ENCODE results near the gene STRA8.

The STRA8 gene

DNA sequence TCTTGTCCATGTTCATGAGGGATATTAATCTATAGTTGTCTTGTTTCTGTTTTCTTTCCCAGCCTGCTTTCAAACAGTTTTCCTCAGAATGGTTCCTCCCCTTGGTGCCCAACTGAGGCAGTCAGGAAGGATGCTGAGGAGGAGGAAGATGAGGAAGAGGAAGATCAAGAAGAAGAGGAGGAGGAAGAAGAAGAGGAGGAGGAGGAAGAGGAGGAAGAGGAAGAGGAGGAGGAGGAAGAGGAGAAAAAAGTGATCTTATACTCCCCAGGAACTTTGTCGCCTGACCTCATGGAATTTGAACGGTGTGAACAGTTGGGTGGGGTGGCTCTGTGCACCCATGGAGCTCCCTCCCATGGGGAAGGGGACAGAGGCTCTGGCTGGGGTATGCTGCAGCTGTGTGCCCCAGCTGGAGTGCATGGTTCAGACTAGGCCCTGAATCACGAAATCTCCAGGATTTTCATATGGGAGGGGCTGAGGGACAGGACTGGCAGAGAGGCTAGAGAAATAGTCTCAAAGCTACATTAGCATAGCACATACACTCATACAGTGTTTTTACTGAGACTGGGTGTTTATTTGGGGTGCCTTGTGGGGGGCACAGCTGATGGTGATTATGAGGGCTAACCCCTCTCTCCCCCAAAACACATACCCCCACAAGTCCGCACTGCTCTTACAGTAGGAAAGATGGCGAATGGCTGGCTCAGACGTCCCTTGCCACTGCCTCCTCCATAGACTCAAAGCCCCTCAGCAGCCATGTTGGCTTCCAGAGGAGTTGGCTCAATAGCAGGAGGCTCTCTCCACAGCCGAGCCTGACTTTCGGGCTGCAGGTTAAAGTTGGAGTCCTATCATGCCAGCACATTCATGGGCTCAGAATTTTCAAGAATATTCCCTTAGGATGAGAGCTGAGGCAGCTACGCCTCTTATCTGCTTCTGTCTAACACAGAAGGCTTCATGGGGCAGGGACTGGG lies 11.9 kb downstream of the STRA8 start:
- ATAC-seq (ENCODE audit: low read depth) = no peak
- no peaks in the 10 kb centered on the region for H3K36me3 ChIP-seq (ENCODE audit: low read depth)
- H3K4me3 ChIP-seq (ENCODE audit: severe bottlenecking) = no peak overlapping the region
- no peaks in the 10 kb centered on the region for H3K9me3 ChIP-seq (ENCODE audit: severe bottlenecking)
- H3K4me1 ChIP-seq (ENCODE audit: insufficient read depth, poor library complexity, severe bottlenecking) = no peaks in the 10 kb centered on the region
- no peak for DNase-seq (ENCODE audit: low spot score)
- H3K27ac ChIP-seq (ENCODE audit: poor library complexity, severe bottlenecking) = no peak overlapping the region
- no peak for TF ChIP-seq CTCF (IDR thresholded peaks at IDR 0.05; ENCODE audit: poor library complexity, severe bottlenecking)
- no peaks in the 10 kb centered on the region for H3K27me3 ChIP-seq (ENCODE audit: insufficient read depth, poor library complexity, severe bottlenecking)

GRCh38 chr7:135246191-135246825 lies 12.7 kb downstream of the STRA8 start:
- no peak for ATAC-seq (ENCODE audit: low read depth)
- TF ChIP-seq CTCF (IDR thresholded peaks at IDR 0.05; ENCODE audit: poor library complexity, severe bottlenecking) = no peak

DNA sequence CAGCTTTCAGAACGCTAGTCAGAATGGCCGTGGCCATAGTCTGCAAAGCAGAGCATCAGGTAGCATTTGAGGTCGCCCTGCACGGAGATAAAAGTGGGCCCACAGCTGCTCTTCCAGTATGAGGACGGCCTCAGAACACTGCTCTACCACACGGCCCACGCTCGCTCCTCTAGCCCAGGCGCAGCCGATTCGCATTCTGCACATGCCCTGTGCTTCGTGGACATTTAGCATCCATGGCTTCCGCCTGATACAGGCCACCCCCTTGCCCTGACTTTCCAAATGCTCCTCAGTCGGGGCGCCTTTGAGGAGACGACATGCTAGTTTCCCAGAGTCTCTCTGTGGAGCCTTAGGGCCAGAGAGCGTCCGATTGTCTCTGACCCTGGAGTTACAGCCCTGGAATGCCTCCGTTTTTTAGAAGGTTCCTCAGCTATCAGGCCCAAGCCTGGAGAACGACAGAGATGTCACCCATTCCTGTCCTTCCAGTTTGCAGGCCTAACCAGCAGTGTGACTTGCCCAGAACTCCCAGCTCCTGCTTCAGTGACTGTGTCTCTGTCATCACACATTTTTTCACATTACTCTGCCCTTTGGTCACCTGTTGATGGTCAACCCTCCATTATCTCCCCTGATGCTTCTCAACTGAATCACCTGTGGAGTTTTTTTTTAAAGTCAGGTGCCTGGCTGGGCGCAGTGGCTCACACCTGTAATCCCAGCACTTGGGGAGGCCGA lies 14.3 kb downstream of the STRA8 start:
- H3K36me3 ChIP-seq (ENCODE audit: low read depth) = no peaks in the 10 kb centered on the region
- TF ChIP-seq CTCF (IDR thresholded peaks at IDR 0.05; ENCODE audit: poor library complexity, severe bottlenecking) = no peak
- no peaks in the 10 kb centered on the region for H3K27me3 ChIP-seq (ENCODE audit: insufficient read depth, poor library complexity, severe bottlenecking)
- DNase-seq (ENCODE audit: low spot score) (no peak), ATAC-seq (ENCODE audit: low read depth) (no peak)
- H3K4me1 ChIP-seq (ENCODE audit: insufficient read depth, poor library complexity, severe bottlenecking) = no peaks in the 10 kb centered on the region
- no peaks in the 10 kb centered on the region for H3K9me3 ChIP-seq (ENCODE audit: severe bottlenecking)
- H3K4me3 ChIP-seq (ENCODE audit: severe bottlenecking) = no peak overlapping the region
- H3K27ac ChIP-seq (ENCODE audit: poor library complexity, severe bottlenecking) = no peak overlapping the region

More at GRCh38 chr7:135246191-135246825, 12.7 kb downstream of the STRA8 start:
- DNase-seq (ENCODE audit: low spot score) = no peak
- H3K36me3 ChIP-seq (ENCODE audit: low read depth) = no peaks in the 10 kb centered on the region
- no peaks in the 10 kb centered on the region for H3K4me1 ChIP-seq (ENCODE audit: insufficient read depth, poor library complexity, severe bottlenecking)
- H3K27ac ChIP-seq (ENCODE audit: poor library complexity, severe bottlenecking) = no peak overlapping the region
- no peaks in the 10 kb centered on the region for H3K27me3 ChIP-seq (ENCODE audit: insufficient read depth, poor library complexity, severe bottlenecking)
- no peak overlapping the region for H3K4me3 ChIP-seq (ENCODE audit: severe bottlenecking)
- H3K9me3 ChIP-seq (ENCODE audit: severe bottlenecking) = no peaks in the 10 kb centered on the region

- no peak; the same call in 2 of the 3 replicates for ATAC-seq (ENCODE audit: low read depth)
- TF ChIP-seq CTCF (IDR thresholded peaks at IDR 0.05; ENCODE audit: poor library complexity, severe bottlenecking) = no peak
Observed at GRCh38 chr7:135248546-135248945, 14.9 kb downstream of the STRA8 start.

More at GRCh38 chr7:135248546-135248945, 14.9 kb downstream of the STRA8 start:
- Histone ChIP-seq H3K36me3 (ENCODE audit: low read depth) (no peaks in the 10 kb centered on the region), H3K4me3 (ENCODE audit: severe bottlenecking) (no peak overlapping the region), H3K27ac (ENCODE audit: poor library complexity, severe bottlenecking) (no peak overlapping the region), H3K27me3 (ENCODE audit: insufficient read depth, poor library complexity, severe bottlenecking) (no peaks in the 10 kb centered on the region), H3K4me1 (ENCODE audit: insufficient read depth, poor library complexity, severe bottlenecking) (peaks cover under 1% of the 10 kb centered on the region), H3K9me3 (ENCODE audit: severe bottlenecking) (no peaks in the 10 kb centered on the region)
- no peak for DNase-seq (ENCODE audit: low spot score)

All from RWPE2 (cell line).